ENCODE results near the gene COTL1. TPM values are rescaled to one million over a fixed set of nuclear protein-coding genes. Genes with fewer than 3 reads are reported as not detected.

COTL1 gene
- total and polyA plus RNA-seq, 4 donors = 12.0 to 59.5 (median 23.0) TPM

- no peak for TF ChIP-seq FOXA1 (IDR thresholded peaks at IDR 0.05)
- no peak for TF ChIP-seq EGR1 (IDR thresholded peaks at IDR 0.05; ENCODE audit: low read depth in 2 of 2)
- TF ChIP-seq, protein P1, sequence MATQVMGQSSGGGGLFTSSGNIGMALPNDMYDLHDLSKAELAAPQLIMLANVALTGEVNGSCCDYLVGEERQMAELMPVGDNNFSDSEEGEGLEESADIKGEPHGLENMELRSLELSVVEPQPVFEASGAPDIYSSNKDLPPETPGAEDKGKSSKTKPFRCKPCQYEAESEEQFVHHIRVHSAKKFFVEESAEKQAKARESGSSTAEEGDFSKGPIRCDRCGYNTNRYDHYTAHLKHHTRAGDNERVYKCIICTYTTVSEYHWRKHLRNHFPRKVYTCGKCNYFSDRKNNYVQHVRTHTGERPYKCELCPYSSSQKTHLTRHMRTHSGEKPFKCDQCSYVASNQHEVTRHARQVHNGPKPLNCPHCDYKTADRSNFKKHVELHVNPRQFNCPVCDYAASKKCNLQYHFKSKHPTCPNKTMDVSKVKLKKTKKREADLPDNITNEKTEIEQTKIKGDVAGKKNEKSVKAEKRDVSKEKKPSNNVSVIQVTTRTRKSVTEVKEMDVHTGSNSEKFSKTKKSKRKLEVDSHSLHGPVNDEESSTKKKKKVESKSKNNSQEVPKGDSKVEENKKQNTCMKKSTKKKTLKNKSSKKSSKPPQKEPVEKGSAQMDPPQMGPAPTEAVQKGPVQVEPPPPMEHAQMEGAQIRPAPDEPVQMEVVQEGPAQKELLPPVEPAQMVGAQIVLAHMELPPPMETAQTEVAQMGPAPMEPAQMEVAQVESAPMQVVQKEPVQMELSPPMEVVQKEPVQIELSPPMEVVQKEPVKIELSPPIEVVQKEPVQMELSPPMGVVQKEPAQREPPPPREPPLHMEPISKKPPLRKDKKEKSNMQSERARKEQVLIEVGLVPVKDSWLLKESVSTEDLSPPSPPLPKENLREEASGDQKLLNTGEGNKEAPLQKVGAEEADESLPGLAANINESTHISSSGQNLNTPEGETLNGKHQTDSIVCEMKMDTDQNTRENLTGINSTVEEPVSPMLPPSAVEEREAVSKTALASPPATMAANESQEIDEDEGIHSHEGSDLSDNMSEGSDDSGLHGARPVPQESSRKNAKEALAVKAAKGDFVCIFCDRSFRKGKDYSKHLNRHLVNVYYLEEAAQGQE (IDR thresholded peaks at IDR 0.05) = no peak
- no peak for TF ChIP-seq RXRA (IDR thresholded peaks at IDR 0.05)
- TF ChIP-seq, protein P2, sequence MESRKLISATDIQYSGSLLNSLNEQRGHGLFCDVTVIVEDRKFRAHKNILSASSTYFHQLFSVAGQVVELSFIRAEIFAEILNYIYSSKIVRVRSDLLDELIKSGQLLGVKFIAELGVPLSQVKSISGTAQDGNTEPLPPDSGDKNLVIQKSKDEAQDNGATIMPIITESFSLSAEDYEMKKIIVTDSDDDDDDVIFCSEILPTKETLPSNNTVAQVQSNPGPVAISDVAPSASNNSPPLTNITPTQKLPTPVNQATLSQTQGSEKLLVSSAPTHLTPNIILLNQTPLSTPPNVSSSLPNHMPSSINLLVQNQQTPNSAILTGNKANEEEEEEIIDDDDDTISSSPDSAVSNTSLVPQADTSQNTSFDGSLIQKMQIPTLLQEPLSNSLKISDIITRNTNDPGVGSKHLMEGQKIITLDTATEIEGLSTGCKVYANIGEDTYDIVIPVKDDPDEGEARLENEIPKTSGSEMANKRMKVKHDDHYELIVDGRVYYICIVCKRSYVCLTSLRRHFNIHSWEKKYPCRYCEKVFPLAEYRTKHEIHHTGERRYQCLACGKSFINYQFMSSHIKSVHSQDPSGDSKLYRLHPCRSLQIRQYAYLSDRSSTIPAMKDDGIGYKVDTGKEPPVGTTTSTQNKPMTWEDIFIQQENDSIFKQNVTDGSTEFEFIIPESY (IDR thresholded peaks at IDR 0.05) = no peak
- no peak overlapping the region for H3K9ac ChIP-seq (ENCODE audit: low read depth in 1 of 2, low read length in 2 of 2)
- H3K27me3 ChIP-seq (ENCODE audit: control insufficient read depth in 4 of 4, insufficient read depth in 4 of 4, low read length in 3 of 4) = no peaks in the 10 kb centered on the region
- H3K36me3 ChIP-seq (ENCODE audit: control insufficient read depth in 4 of 4, insufficient read depth in 3 of 4, low read depth in 1 of 4, low read length in 3 of 4) = peaks cover 6 to 27% (median 18%) of the 10 kb centered on the region in 4 donors
- H3K27ac ChIP-seq (ENCODE audit: low read depth in 1 of 2, low read length in 2 of 2) = no peak overlapping the region
- WGBS = 90% methylated on average over 20 of the region's 20 CpGs
- no peaks in the 10 kb centered on the region for H3K9me3 ChIP-seq (ENCODE audit: control insufficient read depth in 4 of 4, low read length in 3 of 4)
- peaks cover 2 to 15% (median 8%) of the 10 kb centered on the region in 4 donors for H3K4me1 ChIP-seq (ENCODE audit: control insufficient read depth in 4 of 4, insufficient read depth in 4 of 4, low read length in 3 of 4)
- no peak overlapping the region for H3K4me3 ChIP-seq (ENCODE audit: low read depth in 1 of 3, low read length in 3 of 3)
- DNase-seq (ENCODE audit: low spot score) = no peak
Observed at GRCh38 chr16:84650062-84650991, 32.4 kb upstream of the COTL1 start.

DNA sequence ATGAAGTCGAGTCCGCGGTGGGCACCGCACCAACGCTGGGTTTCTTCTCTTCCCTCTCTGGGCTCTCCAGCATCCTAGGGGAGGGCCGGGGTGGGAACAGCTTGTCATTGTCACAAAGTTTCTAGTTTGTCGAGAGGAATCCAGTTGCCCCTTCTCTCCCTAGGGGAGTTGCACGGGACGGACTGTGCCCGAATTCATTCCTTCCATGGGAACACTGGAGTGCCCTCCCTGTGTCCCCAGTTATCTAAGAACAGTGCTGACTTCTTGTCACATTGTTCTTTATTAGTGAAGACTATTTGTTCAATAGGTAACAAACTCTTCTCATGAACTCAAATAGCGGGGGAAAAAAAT lies 31.6 kb upstream of the COTL1 start:
- peaks cover 6 to 24% (median 16%) of the 10 kb centered on the region in 4 donors for H3K36me3 ChIP-seq (ENCODE audit: control insufficient read depth in 4 of 4, insufficient read depth in 3 of 4, low read depth in 1 of 4, low read length in 3 of 4)
- H3K4me3 ChIP-seq (ENCODE audit: low read depth in 1 of 3, low read length in 3 of 3) = peak overlapping the region; percentile 65 to 85 (median 84)
- peak overlapping the region; percentile 78 to 83 for H3K27ac ChIP-seq (ENCODE audit: low read depth in 1 of 2, low read length in 2 of 2)
- no peaks in the 10 kb centered on the region for H3K9me3 ChIP-seq (ENCODE audit: control insufficient read depth in 4 of 4, low read length in 3 of 4)
- 65% methylated on average over 11 of the region's 11 CpGs for WGBS
- no peaks in the 10 kb centered on the region for H3K27me3 ChIP-seq (ENCODE audit: control insufficient read depth in 4 of 4, insufficient read depth in 4 of 4, low read length in 3 of 4)
- H3K4me1 ChIP-seq (ENCODE audit: control insufficient read depth in 4 of 4, insufficient read depth in 4 of 4, low read length in 3 of 4) = peaks cover 2 to 15% (median 8%) of the 10 kb centered on the region in 4 donors
- no peak for DNase-seq (ENCODE audit: low spot score)
- H3K9ac ChIP-seq (ENCODE audit: low read depth in 1 of 2, low read length in 2 of 2) = peak overlapping the region; percentile 2 to 84
- TF ChIP-seq YY1 (IDR thresholded peaks at IDR 0.05) = no peak
- TF ChIP-seq RAD21 (IDR thresholded peaks at IDR 0.05) = no peak
- TF ChIP-seq, protein P1 (IDR thresholded peaks at IDR 0.05) = no peak
- no peak for TF ChIP-seq GABPA (IDR thresholded peaks at IDR 0.05 in 1 of 2, conservative IDR thresholded peaks at IDR 0.05 in 1 of 2)
- no peak for TF ChIP-seq FOXA1 (IDR thresholded peaks at IDR 0.05)
- no peak for TF ChIP-seq NR2F2 (IDR thresholded peaks at IDR 0.05)
- TF ChIP-seq FOXA2 (IDR thresholded peaks at IDR 0.05) = no peak
- TF ChIP-seq, protein P3, sequence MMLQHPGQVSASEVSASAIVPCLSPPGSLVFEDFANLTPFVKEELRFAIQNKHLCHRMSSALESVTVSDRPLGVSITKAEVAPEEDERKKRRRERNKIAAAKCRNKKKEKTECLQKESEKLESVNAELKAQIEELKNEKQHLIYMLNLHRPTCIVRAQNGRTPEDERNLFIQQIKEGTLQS (IDR thresholded peaks at IDR 0.05) = no peak
- TF ChIP-seq HNF4G (IDR thresholded peaks at IDR 0.05) = no peak
- no peak for TF ChIP-seq TAF1 (conservative IDR thresholded peaks at IDR 0.05)
- TF ChIP-seq EGR1 (IDR thresholded peaks at IDR 0.05; ENCODE audit: low read depth in 2 of 2) = no peak
- TF ChIP-seq RXRA (IDR thresholded peaks at IDR 0.05) = no peak
- TF ChIP-seq CTCF (IDR thresholded peaks at IDR 0.05; ENCODE audit: low read depth, low read length, missing input control) = no peak
- TF ChIP-seq MAX (IDR thresholded peaks at IDR 0.05) = no peak
- no peak for TF ChIP-seq HNF4A (conservative IDR thresholded peaks at IDR 0.05)
- TF ChIP-seq, protein P2 (IDR thresholded peaks at IDR 0.05) = no peak

All from liver (tissue), 9 donors.